Fibroblast of gingiva (primary cell): ENCODE measurements around the gene ACBD3.

Source experiments
- DNase-seq: peaks from one replicate; pipeline ENCODE4 v3.0.0-alpha.2; 2011; ENCODE audit warnings: low read depth

The ACBD3 gene

DNA sequence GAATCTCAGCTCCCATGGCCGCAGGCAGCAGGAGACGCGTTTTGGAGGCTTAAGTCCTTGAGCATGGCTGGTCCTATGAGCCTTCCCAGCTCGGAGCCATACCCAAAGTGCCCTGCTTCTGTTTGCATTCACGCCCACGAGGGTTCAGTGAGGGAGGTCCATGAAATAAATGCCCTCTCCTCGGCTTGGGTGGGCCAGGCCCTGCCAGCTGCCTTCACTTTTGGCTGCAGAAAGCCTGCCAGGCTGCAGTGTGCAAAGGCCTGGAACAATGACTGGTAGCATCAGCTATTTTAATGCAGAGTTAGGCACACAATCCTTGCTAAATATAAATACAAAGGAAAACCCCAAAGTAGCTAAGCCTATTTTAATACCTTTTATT is 74.7 kb downstream of the ACBD3 start:
- no peak for DNase-seq

DNA sequence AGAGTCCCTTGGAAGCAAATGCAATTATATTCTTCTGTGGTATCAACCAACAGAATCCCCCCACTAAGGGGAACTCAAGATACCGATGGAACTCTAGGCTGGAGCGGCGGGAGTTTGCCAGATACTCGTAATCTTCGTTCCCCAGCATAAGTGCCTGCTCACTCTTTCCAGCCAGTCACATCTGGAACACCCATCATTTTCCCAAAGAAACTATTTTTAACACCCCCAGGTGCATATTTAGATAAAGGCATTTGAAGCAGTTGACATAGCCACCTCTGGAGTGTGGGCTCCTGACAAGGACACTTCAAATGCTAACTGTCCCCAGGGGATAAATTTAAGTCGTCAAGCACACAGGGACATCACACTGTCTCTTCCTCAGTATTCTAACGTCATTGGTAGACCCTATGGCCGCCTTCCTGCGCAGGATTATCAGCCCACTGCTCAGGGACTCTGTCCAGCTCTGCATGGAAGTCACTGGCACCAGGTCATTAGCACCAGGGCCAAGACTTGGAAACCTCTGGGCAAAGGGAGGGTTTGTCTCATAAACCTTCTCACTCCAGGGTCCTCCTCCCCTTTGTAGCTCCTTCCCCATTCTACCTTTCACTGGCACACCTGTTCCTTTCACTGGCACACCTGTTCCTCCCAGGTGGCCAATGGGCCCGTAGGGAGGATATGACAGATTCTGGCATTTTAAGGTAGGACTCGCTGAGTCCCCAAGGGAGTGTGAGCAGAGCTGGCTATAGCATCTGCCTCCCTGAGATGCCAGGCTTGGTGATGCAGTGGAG is 75.3 kb downstream of the ACBD3 start:
- no peak for DNase-seq

DNA sequence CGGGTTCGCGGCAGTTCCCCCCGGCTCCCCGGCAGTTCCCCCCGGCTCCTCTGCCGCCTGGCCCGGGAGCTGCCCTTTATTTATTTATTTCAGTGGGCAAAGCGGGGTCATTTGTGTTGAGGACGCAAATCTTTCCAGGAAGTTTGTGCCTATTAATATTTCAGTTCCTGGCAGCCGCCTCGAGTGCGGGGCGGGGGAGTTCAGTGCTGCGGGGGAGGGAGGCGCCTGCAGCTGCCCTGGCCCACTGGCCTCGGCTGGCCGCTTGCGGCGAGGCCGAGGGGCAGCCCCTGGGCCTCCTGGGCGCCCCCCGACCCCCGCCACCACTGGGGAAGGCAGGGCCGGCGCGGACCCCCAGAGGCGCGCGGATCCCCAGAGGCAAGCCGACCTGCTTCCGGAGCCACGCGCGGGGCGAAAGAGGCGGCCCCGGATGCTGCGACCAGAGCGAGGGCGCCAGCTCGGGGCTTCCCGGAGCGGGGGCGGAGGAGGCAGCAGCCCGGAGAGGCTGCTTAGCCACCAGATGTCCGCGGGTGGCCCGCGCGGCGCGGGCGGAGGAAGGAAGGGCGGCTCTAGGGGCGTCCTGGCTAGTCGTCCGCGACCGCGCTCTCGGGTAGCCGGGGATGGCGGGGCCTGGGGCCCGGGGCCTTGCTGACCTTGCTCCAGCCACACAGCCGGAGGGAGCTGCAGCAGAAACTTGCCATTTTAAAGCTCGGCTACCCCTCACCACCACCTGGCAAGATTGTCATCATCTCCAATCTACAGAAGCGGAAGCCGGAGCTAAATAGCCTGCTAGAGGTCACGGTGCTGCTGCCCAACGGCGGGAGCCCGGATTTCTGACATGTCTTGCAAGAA is 76.1 kb downstream of the ACBD3 start:
- peak; percentile 74 for DNase-seq

DNA sequence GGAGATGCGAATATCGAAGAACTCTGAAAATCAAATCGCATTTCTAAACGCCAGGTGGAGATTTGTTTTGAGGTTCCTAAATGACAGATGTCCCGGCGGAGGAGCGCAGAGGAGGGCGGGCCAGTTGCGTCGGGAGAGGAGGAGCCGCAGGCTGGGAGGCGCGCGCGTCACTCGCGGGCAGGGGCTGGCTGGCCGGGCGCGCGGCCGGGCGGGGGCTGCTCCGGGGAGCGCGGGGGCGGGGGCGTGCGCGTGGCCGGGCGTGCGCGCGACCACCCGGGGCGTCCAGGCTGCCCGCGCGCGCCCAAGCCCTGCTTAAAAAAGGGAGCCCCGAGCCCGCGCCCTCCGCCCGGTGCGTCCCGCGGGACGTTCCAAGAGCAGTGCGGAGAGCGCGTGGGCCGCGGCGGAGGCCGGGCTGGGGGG is 76.7 kb downstream of the ACBD3 start:
- DNase-seq, result peak; percentile 78

DNA sequence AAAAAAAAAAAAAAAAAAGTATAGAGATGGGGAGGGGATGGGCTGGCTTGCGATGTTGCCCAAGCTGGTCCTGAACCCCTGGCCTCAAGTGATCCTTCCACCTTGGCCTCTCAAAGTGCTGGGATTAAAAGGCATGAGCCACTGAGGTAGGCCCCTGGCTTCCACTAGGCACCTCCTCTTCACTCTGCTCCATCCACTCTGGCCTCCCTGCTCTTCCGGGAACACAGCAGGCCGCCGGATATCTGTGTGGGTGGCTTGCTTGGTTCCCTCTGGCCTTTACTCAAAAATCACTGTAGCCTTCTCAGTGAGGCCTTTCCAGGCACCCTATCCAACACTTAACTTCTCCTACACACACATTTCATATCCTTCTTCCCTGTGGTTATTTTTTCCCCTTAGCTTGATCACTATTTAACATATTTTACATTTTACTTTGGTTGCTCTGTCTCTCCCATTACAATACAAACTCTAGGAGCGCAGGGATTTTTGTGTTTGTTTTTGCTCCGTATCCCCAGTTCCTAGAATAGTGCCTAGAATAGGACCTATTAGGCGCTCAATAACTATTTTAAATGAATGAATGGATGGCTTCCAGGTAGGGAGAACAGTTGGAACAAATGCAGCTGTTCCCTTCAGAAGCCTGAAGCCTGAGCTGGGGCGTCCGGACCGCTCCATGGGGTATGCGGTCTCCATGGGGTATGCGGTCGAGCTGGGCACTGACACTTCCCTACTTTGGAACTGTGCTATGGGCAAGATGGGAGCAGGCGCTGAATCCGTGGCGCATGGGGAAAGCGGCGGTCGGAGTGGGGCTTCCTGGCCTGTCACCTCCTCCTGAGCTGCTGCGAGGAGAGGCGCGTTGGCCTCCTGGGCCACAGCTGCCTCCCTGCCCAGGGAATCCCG is 77.4 kb downstream of the ACBD3 start:
- DNase-seq, result peak; percentile 27

DNA sequence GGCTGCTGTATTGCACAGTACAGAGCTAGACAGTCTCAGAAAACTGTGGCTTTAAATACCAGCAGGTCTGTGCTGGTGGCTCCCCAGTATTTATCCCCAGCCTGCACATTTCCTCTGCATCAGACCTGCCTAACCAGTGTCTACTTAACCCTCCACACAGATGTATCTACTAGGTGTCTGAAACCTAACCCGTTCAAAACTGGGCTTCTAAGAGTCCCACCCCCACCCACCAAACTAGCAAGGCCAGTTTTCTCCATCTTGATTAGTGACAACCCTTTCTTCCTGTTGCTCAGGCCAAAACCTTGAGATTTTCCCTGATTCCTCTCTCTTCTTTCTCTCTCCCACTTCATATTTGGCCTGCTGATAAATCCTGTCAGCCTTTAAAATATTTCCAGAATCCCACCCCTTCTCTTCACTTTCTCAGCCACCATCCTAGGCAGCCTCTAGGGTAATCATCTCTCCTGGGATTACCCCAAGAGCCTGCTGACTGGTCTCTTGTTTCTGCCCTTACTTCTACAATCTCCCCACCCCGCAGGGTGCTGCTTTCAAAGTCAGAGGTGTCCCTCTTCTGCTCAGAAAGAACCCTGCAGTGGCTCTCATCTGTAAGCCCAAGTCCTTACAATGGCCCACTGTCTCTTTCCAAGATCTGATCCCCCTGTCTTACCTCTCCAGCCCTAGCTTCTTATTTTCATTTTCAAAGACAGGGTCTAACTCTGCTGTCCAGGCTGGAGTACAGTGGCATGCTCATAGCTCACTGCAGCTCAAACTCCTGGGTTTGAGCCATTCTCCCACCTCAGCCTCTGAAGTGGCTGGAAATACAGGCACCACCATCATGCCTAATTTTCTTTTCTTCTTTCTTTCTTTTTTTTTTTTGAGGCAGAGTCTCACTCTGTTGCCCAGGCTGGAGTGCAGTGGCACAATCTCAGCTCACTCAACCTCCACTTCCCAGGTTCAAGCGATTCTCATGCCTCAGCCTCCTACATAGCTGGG is 78.8 kb downstream of the ACBD3 start:
- no peak for DNase-seq

DNA sequence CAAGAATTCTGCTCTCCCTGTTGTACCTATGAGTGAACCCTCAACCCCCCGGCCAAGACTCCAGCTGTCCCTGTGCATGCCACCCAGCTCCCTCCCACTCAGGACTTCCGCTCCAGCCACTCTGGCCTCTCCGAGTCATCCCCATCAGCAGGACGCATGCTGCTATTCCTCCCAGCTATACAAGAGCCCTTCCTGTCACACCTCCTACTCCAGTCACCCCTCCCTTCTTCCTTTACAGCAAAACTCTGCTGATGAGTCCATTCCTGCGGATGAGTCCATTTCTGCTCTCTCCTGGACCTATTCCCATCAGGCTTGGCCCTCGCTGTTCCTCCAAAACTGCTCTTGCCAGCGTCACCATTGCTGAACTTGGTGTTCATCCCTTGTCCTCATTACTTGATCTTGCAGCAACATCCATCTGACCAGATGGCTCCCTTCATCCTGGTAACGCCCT is 81.8 kb downstream of the ACBD3 start:
- DNase-seq, result no peak

DNA sequence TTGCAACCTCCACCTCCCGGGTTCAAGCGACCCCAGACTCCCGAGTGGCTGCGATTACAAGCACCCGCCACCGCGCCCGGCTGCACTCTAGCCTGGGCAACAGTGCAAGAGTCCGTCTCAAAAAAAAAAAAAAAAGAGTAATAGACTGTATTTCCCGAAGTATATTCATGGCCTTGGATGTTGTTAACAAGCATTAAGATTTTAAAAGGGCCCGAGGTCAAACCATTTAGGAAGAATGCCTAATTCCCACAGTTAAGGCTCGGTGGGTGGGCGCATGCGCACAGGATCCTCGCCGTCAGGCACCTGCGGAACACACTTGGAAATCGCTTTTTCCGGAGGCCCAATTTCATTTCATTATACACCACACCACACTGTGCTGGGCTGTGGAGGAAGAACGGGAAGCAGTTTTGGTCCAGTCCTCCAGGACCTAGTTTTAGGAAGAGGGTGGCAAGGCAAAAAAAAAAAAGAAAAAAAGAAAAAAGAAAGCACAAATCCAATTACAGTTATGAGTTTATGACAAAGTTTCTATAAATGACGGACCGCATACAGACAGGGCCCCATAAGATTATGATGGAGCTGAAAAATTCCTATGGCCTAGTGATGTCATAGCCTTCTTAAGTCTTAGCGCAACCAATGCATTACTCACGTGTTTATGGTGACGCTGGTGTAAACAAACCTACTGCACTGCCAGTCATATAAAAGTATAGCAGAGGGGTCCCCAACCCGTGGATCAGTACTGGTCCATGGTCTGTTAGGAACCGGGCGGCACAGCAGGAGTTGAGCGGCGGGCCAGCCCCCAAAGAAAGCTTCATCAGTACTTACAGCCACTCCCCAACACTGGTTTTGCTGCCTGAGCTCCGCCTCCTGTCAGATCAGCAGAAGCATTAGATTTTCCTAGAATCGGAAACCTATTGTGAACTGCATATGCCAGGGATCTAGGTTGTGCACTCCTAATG is 85.8 kb downstream of the ACBD3 start:
- peak; percentile 40 for DNase-seq

DNA sequence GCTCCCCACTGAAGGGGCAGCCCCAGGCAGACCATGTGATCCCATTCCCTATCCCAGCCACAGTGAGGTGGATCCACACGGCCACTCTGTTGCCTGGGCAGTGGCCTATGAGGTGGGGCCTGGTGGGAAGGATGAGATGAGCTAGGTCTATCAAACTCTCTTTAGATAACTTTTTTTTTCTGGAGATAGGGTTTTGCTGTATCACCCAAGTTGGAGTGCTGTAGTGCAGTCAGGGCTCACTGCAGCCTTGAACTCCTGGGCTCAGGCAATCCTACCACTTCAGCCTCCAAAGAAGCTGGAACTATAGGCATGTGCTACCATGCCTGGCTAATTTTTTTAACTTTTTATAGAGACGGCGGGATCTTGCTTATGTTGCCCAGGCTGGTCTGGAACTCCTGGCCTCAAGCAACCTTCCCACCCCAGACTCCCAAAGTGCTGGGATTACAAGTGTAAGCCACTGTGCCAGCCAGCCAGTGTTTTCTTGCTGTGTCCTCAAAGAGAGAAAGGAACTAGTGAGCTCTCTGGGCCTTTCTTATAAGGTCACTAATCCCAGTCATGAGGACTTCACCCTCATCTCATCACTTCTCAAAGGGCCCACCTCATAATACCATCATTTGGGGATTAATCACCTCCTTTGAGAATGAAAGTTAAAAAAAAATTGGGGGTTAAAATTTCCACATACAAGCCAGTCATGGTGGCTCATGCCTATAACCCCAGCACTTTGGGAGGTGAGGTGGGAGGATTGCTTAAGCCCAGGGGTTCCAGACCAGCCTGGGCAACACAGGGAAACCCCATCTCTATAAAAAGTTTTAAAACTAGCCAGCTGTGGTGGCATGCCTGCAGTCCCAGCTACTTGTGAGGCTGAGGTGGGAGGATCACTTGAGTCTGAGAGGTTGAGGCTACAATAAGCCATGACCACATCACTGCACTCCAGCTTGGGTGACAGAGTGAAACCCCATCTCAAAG is 87.4 kb downstream of the ACBD3 start:
- DNase-seq, result no peak

DNA sequence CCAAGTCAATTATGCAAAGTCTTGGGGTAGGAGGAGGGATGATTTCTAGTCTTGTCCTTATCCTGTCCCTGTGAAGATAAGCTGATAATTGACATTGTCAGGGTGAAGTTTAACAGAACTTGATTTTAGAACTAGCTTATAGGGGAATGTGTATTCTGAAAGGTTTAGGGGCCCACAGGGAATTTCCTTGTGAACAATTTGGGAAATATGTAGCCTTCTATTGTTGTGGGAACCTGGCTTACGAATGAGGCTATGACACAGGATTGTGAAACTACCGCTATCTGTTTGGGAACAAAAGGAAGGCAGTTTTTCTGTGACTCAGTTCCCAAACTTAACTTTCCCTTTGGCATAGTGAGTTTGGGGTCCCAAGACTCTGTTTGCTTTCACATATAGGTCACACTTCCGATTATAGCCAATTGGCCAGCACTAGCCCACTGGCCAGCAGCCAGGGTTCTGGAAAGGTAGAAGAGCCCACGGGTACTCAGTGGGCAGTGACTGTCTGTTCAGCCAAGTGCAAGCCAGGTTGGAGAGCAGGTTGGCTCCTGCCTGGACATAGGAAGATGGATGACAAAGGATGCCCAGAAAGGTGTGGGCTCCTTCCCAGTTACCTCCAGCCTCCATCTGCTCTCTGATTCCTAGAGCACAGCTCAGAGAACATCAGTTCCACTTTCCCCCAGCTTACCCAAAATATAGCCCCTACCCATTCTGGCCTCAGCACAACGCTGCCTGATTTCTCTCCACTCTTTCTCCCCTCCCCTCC is 88.5 kb downstream of the ACBD3 start:
- peak; percentile 32 for DNase-seq

DNA sequence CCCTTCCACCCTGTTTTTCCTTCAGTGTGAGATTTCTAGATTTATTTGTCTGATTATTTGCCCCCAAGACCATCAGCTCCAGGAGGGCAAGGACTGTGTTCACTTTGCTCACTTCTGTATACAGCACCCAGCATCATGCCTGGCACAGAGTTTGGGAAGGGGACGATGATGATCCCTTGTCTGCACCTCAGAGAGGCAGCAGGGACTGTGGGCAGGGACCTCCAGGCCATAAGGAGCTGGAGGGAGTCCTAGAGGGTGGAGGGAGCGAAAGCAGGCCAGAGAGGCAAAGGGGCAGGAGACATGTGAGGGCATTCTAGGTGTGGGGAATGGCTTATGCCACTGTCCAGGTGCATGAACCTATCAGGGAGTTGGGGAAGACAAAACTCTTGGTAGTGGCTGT is 91.3 kb downstream of the ACBD3 start:
- DNase-seq, result no peak
